Measurements from ENCODE around the gene ANAPC2.

- TF ChIP-seq, protein P1, sequence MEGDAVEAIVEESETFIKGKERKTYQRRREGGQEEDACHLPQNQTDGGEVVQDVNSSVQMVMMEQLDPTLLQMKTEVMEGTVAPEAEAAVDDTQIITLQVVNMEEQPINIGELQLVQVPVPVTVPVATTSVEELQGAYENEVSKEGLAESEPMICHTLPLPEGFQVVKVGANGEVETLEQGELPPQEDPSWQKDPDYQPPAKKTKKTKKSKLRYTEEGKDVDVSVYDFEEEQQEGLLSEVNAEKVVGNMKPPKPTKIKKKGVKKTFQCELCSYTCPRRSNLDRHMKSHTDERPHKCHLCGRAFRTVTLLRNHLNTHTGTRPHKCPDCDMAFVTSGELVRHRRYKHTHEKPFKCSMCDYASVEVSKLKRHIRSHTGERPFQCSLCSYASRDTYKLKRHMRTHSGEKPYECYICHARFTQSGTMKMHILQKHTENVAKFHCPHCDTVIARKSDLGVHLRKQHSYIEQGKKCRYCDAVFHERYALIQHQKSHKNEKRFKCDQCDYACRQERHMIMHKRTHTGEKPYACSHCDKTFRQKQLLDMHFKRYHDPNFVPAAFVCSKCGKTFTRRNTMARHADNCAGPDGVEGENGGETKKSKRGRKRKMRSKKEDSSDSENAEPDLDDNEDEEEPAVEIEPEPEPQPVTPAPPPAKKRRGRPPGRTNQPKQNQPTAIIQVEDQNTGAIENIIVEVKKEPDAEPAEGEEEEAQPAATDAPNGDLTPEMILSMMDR (conservative IDR thresholded peaks at IDR 0.05), result no peak
- no peak for TF ChIP-seq EZH2 (IDR thresholded peaks at IDR 0.05; ENCODE audit: low read depth)
Observed at GRCh38 chr9:137184881-137185660, 3.3 kb downstream of the ANAPC2 start.

All from PC-9 (cell line).